Amniotic stem cell (primary cell): Measurements from ENCODE around the gene RPL10A.

Source experiments
- DNase-seq: peaks from one replicate; lab custom pipeline; 2025; lab: John Stamatoyannopoulos, UW

Gene RPL10A

DNA sequence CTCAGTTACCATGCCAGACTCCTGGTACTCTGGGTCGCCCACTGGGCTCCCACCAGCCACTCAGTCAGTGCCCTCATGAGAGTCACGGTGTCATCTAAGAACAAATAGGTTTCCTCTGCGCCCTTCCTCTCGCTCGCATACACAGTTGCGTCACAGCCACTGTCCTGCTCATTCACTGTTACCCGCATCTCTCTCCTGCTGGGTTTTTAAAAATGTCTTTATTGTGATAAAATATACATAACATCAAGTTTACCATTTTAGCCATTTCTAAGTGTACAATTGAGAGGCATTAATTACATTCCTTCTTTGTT, 24.7 kb downstream of the RPL10A start:
- DNase-seq = no peak

DNA sequence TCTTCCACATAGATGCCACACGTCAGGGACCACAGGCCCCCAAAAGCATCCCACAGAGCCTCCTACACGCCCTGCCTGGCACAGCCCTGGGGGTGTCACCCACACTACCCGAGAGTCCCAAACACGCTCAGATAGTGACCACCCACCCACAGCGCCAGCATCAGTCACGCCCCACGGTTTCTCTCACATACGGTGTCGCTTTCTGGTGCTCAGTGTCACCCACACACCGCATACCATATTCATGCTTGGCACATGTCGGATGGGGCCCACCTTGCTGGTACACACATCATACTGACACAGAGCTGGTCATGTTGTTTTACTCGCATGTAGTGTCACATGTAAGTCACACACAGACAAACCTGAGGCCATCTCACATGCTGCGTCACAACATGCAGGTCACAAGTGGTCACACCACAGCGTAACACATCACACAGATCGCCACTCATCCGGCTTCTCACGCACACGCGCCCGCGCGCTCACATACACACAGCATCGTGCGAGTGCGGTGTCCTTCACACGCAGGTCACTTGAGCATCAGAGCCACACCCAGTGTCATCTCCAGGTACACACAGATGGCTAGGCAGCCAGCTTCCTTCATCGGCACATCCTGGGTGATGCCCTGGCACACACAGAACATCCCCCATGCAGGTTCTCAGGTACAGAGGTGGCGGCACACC, 25.2 kb downstream of the RPL10A start:
- DNase-seq = no peak

DNA sequence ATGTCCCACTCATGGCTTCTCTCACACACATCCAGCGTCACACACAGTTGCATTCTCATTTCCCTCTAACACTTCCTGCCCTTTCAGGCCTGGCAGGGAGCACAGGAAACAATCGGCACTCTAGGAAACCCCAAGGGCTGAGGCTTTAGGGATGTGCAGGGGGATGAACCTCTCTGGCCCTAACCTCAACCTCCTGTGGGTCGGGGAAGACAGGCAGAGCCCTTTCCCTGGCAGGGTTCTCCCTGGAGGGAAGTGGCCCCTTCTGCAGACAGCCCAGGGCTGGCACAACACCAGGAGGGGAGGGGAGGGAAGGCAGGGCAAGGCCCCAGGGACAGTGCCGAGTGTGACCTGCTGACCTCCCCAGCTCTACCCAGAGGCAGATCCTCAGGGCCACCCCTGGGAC, 26.0 kb downstream of the RPL10A start:
- DNase-seq = no peak

DNA sequence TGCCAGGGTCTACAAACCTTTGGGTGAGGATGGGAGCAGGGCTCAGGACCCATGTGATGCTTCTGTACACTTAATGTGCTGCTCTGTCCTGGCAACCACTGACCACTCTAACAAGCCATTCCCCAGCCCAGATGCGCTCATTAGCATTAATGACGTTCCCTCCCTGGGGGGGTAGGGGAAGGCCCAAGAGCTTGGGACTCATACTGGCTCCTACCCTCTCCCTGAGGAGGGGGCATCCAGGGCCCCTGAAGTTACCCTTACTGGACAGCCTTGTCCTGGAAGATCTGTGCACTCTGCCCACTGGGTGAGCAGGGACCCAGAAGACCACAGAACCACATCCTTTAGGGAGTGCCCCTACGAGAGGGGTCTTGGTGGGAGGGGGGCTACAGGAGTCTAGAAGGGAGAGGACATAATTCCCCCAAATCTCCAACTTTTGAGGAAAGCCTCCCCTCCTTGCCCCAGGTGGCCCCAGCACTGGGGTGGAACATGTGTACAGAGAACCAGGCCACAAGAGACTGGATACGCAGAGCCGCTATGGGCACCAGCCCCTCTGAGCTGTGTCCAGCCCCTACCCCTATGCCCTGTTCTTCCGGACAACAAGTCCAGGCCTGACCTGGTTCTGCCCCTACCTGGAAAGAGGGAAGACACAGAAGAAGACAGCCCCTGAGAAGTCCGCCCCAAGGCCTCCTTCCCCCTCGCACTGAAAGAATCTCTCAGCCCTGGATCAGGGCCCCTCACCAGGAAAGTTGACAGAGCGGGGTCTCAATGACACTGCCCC, 27.2 kb downstream of the RPL10A start:
- no peak for DNase-seq

DNA sequence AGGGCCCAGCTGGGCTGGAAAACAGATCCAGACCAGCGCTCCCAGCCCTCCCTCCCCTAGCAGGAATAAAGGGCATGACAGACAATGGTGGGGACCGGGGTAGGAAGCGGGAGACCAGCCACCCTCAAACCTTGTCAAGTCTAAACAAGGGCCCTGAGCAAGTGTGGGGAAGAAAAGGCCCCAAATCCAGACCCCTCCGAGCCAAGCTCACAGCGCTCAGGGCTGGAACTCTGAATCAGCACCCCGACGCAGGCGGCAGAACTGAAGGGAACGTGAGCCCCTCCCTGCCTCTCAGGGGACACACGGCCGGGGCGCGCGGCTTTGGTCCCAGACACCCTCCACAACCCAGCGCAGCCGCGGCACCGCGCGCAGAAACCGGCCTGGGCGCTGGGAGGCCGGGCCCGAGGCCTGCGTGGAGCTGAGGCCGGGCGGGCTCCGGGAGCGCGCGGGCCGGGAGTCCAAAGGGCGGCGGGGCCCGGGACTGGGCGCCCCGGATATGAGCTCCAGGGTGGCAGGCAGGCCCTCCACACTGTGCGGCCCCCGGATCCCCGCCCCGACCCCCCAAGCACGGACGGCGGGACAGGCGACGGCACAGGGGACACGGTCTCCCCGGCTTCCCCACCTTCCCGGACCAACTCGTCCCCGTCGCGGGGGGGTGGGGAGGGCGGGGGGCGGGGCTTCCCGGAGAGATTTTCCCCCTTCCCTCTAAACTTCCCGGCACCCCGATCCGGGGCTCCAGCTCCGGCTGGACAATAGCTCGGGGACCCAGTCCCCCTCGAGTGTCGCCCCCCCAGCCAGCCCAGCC, 28.0 kb downstream of the RPL10A start:
- peak; percentile 34 for DNase-seq

DNA sequence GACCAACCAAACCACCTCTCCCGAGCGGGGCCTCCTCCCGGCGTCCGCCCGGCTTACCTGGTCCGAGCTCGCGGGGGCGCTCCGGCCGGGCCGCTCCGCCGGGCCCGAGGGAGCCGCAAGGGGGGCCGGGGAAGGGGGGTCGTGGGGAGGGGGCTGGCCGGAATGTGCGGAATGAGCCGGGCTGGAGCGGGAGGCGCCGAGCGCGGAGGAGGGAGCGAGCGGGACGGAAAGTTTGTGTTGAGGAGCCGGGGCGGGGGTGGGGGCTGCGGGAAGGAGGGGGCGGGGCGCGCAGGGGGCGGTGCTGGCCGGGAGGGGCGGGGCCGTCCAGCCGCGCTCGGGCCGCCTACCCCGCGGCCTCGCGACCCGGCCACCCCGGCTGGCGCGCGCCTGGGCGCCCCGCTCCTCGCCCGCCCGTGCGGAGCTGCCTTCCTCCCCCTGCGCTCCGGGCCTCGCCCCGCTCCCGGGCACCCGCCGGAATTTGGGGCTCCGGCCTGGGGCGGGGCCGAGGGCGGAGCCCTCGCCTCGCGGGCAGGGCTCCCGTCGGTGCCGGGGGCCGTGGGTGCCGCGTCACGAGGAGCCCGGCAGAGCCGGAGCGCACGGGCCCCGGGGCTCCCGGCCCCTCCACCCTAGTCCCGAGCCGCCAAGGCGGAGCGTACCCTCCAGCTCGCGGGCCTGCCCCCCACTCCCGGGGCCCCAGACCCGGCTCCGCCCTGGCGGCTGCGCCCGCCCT, 28.8 kb downstream of the RPL10A start, which contains the start of gene TEAD3:
Gene TEAD3 (minus strand): TSS at position 239 of the 730 bp plus-strand sequence.
- DNase-seq = peak; percentile 66

DNA sequence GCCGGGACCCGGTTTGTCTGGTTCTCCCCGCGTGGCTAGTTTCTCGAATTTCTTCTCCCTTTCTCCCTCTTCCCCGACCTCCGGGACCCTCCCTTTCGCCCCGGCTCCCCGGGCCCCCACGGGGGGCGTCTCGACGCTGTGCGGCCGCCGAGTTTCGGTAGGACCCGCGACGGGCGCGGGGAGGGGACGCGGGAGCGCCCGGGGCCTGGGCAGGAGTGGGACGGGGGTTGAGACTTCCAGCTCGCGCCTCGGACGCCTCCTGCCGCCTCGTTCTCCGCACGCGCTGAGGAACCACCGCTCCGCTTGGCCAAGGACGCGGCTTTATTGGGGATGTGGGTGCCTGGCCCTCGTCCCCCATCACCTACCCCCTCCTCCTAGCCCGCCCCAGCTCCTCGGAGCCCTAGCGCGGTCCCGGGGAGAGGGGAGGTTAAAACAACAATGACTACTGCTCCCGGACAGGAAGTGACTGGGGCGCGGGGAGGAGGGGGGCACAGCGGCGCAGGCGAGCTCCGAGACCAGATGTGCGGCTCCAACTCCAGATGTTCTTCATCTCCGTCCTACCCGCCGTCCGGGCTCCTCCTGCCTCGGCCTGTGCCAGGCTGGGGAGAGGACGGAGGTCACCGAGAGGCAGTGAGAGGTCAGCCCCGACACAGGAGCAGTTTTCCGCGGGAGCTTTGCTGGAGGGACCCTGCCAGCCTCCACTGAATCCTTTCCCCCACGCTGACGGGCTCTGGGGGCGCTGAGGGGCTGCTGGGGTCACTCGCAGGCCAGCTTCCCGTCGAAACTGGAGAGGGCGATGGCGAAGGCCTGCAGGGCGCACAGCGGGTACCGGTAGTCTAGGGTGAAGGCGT, 29.6 kb downstream of the RPL10A start:
- peak; percentile 38 for DNase-seq

DNA sequence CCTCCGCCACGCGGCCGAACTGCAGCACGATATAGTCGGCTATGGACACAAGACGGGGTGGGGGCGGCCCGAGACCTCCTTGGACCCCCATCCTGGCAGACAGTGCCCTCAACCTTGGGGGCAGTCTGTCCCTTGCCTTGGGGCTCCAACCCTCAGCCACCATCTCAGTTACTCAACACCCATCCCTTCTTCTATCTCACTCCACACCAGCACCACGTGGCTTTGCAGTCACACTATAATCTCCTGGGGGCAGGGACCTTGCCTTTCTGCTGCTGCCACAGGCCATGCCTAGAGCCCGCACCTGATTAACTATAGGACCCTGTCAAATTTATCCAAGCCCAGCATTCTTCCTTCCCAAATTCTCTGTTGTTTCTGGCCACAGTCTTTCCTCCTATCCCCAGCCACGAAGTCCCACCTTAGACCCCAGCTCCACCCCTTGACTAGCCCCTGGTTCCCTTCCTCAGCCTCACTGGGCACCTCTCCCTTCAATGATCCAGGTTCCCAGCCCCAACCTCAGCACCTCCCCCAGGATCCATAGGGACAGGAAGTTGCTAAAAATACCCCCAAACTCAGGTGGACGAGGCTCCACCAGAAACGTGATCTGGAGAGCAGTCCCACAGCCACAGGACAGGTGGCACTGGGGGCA, 30.3 kb downstream of the RPL10A start:
- DNase-seq = no peak

DNA sequence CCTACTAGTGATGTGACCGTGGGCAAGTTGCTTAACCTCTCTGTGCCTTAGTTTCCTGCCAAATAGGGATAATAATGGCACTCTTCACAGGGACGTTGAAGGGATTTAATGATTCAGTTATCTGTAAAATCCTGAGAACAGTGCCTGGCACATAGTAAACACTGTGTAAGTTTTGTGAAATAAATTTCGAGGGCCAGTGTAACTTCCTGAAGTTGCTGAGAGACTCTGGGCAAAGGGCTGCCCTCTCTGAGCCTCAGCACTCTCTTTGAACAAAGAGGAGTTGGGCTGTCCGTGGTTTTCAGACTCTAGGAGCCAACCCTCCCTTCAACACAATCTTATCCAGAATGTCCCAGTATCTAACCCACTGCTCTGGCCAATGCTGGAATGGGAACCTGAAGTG, 31.2 kb downstream of the RPL10A start:
- DNase-seq = no peak

DNA sequence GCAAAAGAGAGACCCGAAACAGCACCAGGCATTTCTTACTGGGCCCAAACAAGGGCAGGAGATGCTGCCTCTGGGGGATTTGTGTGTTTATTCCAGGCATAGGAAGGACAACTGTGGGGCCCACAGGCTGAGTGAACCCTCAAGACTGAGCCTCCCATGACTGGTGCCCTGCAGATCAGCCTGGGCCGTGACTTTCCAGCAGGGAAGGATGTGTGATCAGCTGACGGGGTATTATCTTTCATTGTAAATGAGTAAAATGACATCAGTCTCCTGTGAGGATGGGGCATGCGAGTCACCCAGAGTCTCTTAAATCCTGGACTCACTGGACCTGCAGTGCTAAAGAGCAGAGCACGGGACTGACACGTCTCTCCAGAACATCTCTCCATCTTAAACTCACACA, 32.6 kb downstream of the RPL10A start:
- DNase-seq = peak; percentile 23

DNA sequence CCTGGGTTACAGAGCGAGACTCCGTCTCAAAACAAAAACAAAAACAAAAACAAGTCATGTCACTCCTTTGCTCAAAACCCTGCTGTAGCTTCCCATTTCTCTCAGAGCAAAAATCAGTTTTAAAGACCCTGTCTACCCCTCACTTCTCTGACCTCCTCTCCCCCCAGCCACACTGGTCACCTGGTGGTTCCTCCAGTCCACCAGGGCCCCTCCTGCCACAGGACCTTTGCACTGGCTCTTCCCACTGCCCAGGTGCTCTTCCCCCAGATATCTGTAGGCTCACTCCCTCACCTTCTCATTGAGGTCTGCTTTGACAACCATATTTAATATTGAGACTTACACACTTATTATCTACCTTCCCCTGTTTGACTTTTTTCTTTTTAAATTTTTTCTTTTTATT, 33.6 kb downstream of the RPL10A start:
- no peak for DNase-seq

DNA sequence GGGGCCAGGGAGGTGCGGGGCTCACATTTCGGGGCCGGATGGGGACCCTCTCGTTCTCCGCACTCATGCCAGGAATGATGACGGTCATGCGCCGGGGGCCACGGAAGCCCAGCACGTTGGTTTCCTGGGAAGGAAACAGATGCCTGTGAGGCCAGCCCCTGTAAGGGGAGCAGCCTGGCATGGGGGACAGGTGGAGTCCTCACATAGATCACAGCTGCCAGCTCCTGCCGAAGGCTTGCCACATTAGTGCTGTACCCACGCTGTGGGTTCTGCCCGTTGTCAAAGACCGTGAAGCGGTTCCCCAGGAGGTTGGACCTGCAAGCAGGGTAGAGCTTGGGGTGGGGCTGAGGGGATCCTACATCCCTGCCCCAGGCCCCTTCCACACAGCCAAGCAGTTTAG, 35.3 kb downstream of the RPL10A start:
- DNase-seq = no peak

DNA sequence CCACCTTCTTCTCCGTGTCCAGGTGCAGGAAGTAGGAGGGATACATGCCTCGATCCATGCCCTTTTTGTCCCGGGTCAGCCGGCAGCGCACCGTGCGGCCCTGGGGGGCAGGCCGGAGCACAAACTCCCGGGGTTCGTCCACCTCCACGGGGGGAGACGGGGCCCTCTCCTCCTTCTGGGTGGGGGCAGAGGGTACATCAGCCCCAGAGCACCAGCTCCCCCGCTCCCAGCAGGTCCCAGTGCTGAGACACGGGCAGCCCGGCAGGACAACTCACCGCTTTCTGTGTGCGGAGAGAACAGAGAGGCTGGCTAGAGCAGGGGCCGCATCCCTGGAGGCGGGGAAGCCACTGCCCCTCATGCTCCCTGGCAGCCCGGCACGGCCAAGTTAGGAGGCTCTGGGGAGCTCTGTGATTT, 37.8 kb downstream of the RPL10A start:
- no peak for DNase-seq

DNA sequence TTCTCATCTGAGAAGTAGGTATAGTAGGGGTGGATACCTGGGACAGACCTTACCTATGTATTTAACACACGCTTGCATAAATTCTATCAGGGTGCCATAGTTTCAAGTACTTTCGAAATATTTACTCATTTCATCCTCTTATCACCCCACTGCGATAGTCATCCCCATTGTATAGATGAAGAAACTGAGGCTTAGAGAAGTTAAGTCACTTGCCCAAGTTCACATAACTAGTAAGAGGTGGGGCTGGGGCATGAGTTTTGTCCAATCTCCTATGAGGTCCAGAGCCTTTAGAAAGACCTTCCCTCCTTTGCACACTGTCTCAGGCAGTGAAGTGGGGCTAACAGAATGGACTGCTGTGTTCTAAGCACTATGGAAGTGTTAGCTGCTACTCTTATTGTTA, 38.3 kb downstream of the RPL10A start:
- DNase-seq = no peak

DNA sequence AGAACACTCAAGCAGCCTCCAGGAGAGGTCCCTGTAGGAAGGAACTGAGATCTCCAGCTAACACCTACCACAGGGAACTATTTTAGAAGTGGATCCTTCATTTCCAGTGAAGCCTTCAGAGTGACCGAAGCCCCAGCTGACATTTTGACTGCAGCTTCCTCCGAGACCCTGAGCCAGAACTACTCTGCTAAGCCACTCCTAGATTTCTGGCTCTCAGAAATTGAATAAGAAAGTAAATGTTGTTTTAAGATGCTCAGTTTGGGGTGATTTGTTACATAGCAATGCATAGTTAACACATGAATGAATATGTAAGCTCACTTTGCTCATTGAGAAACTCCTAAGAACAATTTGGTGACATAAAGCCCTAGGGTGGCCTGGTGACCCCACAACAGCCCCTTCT, 39.0 kb downstream of the RPL10A start:
- no peak for DNase-seq

DNA sequence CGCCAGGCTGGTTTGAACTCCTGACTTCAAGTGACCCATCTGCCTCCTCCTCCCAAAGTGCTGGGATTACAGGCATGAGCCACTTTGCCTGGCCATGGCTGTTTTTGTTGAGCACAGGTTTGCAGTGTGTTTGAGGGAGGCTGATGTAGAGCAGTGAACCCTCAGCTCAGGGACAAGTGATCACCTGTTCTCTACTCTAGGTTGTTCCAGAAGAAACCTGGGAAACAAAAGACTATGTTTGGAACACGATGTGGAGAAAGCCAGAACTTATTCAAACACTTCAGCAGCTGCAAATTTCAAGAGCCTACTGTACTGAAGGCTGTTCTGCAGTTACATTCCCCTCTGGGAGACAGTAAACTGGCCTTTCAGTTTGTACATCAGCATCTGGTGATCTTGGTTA, 39.8 kb downstream of the RPL10A start:
- no peak for DNase-seq

DNA sequence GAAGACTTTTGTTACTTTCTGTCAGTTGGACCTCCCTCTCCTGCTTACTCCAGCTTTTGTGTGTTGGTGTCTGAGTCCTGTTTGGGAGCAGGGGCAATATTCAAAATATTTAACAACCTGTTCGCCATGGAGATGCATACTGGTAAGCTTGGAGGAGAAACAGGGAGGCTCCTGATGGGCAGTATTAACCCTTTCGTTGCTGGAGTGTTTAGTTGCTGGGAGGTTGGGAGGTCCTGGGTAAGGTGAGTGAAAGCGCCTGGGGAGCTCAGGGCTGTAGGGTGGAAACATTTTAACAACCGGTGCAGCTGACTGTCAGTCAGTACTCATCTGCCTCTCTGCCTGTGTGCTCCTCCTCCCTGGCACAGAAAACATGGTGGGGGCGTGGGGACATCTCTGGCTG, 40.3 kb downstream of the RPL10A start:
- no peak for DNase-seq

DNA sequence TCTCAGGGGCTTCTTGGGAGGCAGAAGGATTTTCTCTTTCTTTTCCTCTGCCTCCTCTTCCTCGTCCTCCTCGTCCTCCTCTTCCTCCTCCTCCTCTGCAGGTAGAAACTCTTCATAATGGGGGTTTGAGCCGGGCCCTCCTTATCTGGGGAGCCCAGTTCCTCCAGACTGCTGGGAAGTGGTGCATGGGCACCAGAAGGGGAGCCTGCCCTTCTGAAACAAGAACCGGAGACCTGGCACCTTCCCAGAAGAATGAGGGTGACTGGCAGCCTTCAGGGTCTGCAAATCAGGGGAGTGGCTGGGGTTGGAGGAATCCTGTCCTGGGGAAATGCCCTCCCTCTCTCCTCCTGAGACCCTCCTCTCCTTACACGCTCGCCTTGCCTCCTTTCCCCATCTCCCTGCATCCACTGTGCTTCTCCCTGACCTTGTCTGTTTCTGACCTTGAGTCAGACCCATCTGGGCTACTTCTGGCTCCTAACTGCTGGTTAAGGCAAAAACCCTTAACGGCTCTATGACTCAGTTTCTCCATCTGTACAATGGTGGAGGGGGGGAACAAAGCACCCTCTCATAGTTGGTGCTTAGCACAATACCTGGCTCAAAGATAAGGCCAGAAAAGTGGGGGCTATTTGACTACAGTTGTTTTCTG, 42.8 kb downstream of the RPL10A start:
- no peak for DNase-seq

DNA sequence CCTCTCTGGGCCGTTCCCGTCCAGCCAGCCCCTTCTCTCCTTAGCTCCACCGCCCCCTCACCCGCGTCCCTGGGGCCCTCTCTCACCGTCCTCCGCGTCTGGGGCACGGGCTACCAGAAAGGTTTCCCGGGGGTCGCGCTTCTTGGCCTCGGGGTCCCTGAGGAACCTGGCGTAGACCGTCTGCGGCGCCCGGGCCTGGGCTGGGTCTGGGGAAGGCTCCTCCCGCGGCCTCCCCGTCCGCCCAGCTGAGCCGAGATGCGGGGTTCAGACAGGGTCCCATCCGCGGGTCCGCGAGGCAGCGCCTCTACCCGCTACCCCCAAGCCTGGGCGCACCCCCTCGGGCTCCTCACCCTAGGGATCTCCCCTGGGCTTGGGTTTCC, 43.4 kb downstream of the RPL10A start:
- DNase-seq = no peak

DNA sequence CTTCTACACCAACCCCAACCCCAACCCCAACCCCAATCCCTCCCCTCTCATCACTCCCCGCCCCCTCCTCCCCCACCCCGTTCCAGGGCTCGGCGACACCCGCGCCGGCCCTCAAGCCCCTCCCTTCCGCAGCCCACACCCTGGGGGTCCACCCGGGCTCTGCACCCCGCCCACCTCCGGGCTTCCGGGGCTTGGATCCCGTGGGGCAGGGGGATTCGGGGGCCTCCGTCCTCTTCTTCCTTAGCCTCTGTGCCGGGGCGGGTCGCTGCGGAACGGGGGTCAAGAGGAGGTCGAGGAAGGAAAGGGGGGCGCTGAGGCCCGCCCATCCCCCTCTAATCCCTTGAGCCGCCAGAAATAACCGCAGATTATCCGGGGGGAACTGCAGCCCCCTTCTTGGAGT, 43.8 kb downstream of the RPL10A start:
- DNase-seq = no peak
